Left ventricle myocardium superior (tissue), 1 donor: ENCODE results near the gene ZSCAN21. TPM values are rescaled to one million over a fixed set of nuclear protein-coding genes. Genes with fewer than 3 reads are reported as not detected.
A peak's percentile ranks its signal among the peaks of the same experiment; 100 is the strongest.
"Not testable (repeated sequence)": the region's sequence is repeated elsewhere in the genome, so short reads cannot be mapped to it uniquely, and the experiment has no call there.

Experiments used
- ATAC-seq: fragments of 200-7000 bp; cut with Tn5 transposase; one replicate; pipeline ENCODE4 v1.9.1; 2020; ENCODE audit warnings: mild to moderate bottlenecking, moderate library complexity
- DNase-seq: peaks from one replicate; pipeline ENCODE4 v3.0.0-alpha.2; 2020
- intact Hi-C: fragments of 100-400 bp; cut with micrococcal nuclease; formaldehyde crosslinking; loops from one replicate; pipeline ENCODE4 v1.11.0; 2022
- long read RNA-seq: library from polyadenylated mRNA; unstranded; transcript quantifications from one replicate; pipeline ENCODE4 v2.0.0, GENCODE V29; 2021
- total RNA-seq: library from RNA; stranded (reverse); fragmentation: NEBNext Ultra II Directional; extraction: Animal tissue kit (Norgen Biotek cat#: 25700); gene quantifications from one replicate; pipeline ENCODE4 v1.2.1, GENCODE V29; 2021
- donor health status: DM: no; HTN: yes; CAD: no; lungs with severe emphysema.

ZSCAN21 gene
- total RNA-seq = 7.7 TPM
- long read RNA-seq, partial matches to known transcripts = 10 of 19 reads
- long read RNA-seq, other reads (novel, unspliced or antisense) = 5 of 19 reads

DNA sequence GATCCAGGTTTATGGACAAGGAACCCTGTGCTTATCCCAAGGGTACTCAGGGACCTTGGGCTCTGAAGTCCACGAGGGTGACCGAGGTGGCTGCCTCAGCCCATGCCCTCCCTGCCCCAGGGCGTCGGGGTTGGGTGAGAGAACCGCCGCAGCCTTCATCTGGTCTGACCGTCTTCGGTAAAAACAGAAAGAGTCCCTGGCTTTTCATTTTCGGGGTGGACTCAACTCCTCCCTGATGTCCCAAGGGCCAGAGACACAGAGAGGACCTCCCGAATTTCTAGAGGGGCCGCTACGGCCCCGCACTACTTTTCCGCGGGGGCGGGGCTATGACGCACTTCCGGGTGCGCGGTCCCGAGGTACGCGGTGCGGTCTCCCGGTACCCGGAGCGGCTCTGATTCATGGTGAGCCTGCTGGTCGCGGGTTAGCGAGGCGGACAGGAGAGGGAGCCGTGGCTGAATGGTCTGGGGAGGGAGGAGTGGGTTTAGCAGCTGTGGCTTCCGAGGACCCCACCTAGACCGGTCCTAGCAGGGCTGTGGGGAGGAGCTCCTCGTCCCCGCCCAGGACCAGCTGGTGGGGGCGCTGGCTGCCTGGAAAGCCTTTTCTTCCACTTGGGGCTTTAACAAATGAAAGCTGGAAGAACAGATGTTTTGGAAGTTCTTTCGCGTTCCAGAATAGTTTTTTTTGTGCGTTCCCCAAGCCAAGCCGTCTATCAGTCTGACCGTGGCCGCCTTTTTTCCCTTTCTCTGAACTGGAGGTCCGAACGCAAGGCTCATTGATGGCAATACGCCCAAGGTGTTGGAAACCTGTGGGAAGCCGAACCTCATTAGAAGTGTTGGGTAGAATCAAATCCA, at the start of gene ZSCAN21:
Gene ZSCAN21, plus strand, starts transcription at position 334 of the 851 bp plus-strand sequence. CDS start 7,233 bp downstream, outside the sequence.
- intact Hi-C loops = loop anchor here (10.0 kb wide), 1 partner anchor 55 kb away; no protein-coding TSS in a partner anchor
- DNase-seq (peak; percentile 93), ATAC-seq (peak; percentile 99)

DNA sequence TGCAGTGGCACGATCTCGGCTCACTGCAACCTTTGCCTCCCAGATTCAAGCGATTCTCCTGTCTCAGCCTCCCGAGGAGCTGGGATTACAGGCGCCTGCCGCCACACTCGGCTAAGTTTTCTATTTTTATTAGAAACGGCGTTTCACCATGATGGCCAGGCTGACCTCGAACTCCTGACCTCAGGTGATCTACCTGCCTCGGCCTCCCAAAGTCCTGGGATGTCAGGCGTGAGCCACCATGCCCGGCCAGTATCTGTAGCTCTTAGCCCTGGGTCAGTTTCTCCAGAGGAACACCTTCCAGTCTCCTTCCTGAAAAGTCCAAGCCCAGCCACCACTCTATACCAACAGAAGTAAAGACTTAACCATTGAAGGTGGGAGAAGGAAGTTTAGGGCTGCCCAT, 49.3 kb upstream of the ZSCAN21 start:
- ATAC-seq = no peak
- intact Hi-C loops = no loop called here

DNA sequence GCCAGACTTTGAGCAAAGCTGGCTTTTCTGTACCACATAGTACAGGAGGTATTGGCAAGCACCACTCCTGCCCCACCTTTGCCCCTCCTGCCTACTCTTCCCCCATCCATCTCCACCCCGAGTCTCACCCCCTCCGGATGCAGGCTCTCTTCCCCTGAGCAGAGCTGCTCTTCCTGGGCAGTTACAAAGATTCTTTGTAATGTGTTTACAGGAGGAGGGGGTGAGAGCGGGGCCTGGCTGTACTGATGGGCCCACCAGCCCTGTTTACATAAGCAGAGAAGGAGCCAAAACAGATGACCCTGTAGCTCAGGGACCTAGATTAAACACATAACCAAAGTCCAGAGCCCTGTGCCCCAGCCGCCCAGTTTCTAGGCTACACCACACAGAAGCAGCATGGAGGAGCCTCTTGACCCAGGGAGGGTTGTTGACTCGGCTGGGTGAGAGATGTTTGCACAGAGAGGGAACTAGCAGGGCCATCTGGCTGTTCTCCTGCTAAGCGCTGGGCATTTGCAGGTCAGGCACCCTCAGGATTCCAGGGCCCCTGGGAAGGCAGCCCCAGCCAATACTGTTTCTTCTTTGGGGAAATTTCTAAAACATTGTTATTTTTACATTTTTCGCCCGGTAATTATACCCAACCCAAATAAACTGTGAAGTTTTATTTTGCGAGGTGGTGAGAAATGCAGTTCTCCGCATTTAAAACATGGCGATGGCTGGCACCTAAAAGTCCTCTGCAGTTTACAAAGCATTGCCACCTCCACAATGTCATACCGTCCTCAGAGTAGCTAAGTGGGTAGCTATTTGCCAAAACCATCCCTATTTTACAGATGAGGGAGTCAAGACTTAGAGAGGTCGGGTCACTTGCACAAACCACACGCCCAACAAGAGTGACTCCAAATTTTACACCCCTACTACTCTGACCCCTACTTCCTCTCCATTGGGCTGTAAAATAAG, 45.6 kb upstream of the ZSCAN21 start:
- no peak for DNase-seq
- intact Hi-C loops = no loop called here
- ATAC-seq = no peak

More for the DNA sequence above, 49.3 kb upstream of the ZSCAN21 start:
- no peak for DNase-seq

DNA sequence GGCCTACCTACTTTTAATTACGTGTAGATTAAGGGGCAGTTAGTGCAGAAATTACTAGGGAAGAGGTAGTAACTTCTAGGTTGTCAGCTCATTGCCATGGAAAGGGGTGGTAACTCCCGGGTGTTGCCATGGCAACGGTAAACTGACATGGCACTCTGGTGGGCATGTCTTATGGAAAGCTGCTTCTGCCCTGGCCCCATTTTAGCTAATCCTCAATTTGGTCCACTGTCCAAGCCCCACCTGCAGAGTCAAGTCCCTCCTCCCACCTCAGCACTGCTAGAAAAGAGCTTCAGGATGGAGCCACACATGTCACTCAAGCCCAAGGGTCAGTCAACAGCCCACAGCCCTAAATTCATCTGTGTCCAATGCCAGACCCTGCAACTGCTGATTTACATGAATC, 41.7 kb upstream of the ZSCAN21 start:
- intact Hi-C loops = no loop called here
- no peak for ATAC-seq
- DNase-seq = no peak

DNA sequence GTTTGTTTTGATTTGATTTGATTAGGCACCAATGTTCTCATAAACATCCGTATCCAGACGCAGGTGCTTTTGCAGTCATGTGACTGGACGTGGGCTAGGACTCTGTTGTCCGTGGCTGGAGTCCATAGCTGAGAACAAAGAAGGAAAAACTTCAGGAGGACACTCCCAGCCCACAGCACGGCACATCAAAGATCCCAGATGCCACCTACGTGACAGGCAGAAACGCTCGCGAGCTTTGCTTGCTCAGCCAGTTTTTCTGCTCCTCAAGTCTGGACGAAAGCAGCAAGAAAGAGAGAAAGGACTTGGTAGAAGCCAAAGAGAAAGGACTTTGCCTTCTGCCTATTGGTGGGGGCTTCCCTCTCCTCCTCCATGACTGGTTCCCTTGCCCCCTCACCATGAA, 41.0 kb upstream of the ZSCAN21 start:
- ATAC-seq (no peak), DNase-seq (no peak)
- intact Hi-C loops = no loop called here

DNA sequence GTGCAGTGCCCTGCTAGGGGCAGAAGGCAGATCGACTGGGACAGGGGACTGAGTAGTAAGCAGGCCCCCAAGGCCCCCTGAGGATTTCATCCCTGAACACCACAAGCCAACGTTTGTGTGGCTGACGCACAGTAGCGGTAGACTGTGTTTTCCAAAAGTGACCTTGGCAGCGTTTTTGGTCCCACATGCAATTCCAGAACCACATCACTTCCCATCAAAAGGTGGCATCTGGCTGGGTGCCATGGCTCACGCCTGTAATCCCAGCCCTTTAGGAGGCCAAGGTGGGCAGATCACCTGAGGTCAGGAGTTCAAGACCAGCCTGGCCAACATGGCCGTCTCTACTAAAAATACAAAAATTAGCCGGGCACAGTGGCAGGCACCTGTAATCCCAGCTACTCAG, 39.6 kb upstream of the ZSCAN21 start:
- intact Hi-C loops, DNase-seq, ATAC-seq: not testable (repeated sequence)

DNA sequence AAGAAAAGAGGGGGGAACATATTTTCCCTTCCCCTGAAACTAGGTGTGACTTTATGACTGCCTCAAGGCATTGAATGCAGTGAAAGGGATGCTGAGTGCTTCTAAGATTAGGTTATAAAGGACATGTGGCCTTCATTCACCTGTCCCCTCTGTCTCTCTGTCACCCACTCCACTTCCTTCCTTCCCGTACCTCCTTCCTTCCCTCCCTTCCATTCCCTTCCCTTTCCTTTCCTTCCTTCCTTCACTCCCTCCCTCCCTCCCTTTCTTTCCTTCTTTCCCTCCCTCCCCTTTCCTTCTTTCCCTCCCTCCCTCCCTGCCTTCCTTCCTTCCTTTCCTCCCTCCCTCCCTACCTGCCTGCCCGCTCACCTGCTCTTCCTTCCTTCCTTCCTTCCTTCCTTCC, 38.7 kb upstream of the ZSCAN21 start:
- intact Hi-C loops = no loop called here
- DNase-seq (no peak), ATAC-seq (no peak)

DNA sequence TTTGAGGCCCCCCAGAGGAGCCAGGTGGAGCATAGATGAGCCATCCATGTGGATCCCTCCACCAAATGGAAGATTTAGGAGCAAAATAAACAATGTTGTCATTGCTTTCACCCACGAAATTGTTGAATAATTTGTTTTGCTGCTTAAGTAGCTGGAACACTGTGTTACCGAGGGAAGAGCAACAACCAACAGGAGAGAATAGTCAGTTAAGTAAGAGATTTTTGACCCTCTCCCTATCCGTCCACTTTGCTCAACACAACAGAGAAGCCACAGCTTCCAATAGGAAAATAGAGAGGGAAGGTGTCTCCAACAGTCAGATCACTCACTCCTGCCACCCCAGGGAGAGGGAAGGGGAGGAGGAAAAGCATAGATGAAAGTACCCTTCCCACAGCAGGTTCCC, 38.1 kb upstream of the ZSCAN21 start:
- no peak for DNase-seq
- no peak for ATAC-seq
- intact Hi-C loops = no loop called here

DNA sequence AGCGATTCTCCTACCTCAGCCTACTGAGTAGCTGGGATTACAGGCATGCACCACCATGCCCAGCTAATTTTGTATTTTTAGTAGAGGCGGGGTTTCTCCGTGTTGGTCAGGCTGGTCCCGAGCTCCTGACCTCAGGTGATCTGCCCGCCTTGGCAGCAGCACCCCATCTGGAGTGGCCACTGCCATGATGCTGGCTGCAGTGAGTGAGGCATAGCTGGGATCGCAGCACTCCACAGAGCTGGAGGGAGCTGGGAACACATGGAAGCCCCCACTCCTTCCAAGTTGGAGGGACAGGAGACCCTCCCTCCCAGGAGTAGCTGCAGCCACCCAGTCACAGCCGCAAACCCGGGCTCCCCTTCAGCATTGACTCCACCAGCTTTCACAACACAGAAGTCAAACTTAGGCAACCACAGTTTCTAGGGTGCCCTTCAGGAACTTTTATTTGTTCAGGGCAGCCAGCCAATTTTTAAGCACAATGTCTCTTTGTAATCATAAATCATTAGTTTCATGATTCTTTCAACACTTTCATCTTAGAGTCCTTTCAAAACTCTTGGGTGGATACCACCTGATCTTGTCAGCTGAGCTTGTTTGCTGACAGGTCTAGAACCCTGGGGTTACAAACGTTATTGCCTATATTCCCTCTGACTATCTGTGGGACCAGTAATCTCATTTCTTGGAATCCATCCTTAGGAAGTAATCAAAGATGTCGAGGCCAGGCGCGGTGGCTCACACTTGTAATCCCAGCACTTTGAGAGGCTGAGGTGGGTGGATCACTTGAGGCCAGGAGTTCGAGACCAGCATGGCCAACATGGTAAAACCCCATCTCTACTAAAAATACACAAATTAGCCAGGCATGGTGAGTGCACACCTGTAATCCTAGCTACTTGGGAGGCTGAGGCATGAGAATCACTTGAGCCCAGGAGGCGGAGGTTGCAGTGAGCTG, 36.9 kb upstream of the ZSCAN21 start:
- DNase-seq, intact Hi-C loops: not testable (repeated sequence)

DNA sequence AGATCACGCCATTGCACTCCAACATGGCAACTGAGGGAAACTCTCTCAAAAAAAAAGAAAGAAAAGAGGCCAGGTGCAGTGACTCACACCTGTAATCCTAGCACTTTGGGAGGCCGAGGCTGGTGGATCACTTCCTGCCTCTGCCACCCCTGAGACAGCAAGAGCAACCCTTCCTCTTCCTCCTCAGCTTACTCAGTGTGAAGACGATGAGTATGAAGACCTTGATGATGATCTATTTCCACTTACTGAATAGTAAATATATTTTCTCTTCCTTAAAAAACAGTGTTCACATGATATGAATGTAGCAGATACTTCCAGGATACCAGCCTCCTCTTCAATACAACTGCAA, 36.3 kb upstream of the ZSCAN21 start:
- DNase-seq (no peak), ATAC-seq (no peak)
- intact Hi-C loops = no loop called here

More for the DNA sequence above, 36.9 kb upstream of the ZSCAN21 start:
- ATAC-seq = not testable (repeated sequence)

DNA sequence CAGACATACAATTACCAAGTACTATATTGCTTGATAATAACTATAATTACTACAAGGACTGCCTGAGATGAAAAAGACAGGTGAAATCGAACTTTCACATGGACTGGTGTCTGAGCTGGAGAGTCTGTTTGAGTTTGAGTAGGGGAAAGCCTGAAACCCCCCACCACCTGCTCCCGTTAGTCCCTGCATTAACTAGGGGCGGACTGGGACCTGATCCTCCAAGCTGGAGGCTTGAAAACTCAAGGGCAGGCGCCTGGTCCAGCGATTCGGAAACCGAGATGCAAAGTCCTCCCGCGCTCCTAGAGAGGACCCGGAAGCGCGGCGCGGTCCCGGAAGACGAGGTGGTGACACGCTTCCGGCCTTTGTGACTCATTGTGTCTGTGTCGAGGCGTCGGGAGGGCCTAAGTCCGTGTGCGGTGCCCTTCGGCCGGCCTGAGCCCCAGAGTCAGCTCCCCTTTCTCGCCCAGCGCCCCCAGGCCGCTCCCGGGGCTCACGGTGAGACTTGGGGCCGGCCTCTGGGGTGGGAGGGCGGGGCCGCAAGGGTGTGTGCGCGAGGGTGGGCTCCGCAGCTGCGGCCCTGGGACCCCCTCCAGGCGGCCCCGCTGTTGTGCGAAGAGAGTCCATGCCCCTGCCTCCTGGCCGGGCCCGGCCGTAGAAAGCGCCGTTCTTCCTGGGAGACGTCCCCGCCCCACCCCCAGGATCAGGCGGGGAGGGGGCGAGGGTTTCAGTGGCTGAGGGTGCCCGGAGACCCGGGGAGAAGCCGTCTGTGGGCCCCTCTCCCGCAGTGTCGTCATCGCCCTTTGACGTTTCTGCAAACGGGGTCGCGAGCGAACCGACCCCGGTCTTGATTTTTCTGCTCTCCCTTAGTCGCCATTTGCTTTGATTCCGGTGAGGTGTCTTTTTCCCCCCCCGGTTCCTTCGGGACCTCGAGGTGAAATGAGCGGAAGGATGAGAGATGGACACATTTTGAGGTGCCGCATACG, 34.1 kb upstream of the ZSCAN21 start, which contains the start of gene ZKSCAN1:
Gene ZKSCAN1, plus strand, starts transcription at position 365 of the 983 bp plus-strand sequence. CDS start 7,911 bp downstream, outside the sequence.
- ATAC-seq (peak; percentile 99), DNase-seq (peak; percentile 90)
- intact Hi-C loops = no loop called here

DNA sequence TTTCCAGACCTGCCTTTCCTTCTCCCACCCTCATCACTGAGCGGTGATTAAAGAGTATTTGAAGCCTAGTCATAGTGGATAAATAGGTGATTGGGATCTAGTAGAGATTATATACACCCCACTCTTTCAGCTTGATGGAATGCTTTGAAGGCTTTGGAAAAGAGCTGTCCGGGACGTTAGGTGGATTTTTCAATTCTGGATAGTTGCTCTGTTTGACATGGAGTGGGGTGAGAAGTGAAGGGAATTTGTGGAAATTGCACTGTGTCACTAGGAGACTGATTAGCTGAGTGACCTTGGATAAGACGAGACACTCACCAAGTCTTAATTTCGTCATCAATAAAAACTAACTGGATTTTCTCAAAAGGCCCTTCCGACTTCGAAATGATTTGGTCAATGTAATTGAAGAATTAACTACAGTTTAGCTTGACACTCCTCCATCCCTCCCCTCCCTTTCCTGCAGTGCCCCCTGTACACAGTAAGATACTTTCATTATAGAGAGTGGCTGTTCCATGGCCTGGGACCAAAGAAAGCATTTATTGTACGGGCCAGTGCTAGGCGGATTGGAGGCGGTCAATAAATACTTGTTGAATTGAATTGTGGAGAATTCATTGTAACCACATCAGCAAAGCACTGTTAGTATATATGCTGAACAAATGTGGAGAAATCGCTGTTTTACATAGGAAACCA, 33.2 kb upstream of the ZSCAN21 start:
- peak; percentile 16 for ATAC-seq
- no peak for DNase-seq
- intact Hi-C loops = no loop called here

DNA sequence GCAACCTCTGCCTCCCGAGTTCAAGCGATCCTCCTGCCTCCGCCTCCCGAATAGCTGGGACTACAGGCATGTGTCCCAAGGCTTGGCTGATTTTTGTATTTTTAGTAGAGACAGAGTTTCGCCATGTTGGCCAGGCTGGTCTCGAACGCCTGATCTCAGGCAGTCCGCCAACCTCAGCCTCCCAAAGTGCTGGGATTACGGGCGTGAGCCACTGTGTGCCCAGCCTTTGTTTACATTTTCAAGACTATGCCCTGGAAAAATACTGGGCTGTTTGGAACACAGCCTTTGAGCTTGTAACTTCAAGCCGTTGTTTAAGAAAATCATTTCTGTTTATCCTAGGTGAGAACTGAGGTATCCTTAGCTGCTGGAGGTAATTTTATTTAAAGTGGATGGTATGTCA, 32.3 kb upstream of the ZSCAN21 start:
- intact Hi-C loops = no loop called here
- no peak for ATAC-seq
- DNase-seq = no peak

DNA sequence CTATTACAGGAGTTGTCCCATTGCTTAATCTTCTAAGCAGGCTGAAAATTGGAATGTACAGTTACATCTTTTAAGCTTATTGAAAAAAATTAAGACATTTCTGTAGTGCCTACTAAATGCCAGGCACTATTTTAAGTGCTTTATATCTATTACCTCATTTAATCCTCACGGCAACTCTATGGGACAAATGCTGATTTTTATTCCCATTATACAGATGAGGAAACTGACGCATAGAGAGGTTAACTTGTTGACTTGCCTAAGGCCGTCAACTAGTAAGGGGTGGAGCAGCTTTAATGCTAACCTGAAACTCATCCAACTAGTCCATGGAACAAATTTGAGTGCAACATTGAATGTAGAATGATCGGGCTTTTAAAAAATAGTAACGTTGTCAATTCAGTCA, 31.7 kb upstream of the ZSCAN21 start:
- intact Hi-C loops = no loop called here
- no peak for ATAC-seq
- no peak for DNase-seq

DNA sequence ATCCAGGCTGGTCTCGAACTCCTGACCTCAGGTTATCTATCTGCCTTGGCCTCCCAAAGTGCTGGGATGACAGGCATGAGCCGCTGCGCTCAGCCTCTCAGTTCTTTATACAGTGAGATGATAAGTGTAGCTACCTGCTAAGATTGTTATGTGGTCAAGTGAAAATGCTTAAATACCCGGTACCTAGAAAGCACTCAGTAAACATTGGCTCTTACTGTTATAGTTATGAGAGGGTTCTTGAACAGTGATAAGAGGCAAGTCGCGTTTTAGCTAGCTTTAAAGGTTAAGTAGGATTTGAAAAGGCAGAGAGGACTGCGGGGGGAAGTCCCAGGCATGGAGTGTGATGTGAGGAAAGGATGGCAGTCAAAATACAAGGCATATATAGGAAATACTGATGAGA, 29.7 kb upstream of the ZSCAN21 start:
- intact Hi-C loops = no loop called here
- no peak for ATAC-seq
- DNase-seq = no peak

DNA sequence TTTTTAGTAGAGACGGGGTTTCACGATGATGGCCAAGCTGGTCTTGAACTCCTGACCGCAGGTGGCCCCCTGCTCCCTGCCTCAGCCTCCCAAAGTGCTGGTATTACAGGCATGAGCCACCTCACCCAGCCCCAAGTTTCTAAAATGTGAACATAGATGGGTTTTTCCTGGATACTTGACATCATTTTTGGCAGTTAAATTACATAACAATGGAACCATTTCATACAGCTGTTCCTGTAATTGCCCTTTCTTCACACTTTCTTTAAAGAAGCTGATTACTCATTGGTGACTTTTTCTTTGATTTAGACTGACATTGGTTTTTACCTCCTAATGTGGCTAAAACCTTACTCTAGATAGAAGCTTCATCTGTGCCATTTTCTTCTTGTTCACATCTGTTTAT, 28.3 kb upstream of the ZSCAN21 start:
- ATAC-seq (no peak), DNase-seq (no peak)
- intact Hi-C loops = no loop called here

DNA sequence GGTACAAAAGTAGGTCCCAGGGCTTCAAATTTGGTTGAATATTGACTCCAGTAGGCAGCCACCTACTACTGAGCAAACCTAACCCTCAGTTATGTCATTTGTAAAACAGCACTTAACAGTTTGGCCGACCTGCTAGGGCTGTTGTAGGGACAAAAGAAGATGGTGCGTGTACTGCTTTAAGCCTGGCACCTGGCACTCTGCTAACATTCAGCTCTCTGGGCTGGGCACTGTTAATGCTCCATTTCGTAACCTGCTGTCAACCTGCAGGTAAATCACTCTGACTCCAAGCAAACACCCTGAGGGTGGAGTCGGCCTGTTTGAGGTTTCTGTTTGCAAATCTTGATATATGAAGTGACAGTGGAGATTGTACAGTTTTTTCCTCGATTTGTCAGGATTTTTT, 27.0 kb upstream of the ZSCAN21 start:
- DNase-seq = no peak
- intact Hi-C loops = no loop called here
- ATAC-seq = no peak
